Measurements from ENCODE around the gene KDM5C.
A peak's percentile ranks its signal among the peaks of the same experiment; 100 is the strongest.

The KDM5C gene

DNA sequence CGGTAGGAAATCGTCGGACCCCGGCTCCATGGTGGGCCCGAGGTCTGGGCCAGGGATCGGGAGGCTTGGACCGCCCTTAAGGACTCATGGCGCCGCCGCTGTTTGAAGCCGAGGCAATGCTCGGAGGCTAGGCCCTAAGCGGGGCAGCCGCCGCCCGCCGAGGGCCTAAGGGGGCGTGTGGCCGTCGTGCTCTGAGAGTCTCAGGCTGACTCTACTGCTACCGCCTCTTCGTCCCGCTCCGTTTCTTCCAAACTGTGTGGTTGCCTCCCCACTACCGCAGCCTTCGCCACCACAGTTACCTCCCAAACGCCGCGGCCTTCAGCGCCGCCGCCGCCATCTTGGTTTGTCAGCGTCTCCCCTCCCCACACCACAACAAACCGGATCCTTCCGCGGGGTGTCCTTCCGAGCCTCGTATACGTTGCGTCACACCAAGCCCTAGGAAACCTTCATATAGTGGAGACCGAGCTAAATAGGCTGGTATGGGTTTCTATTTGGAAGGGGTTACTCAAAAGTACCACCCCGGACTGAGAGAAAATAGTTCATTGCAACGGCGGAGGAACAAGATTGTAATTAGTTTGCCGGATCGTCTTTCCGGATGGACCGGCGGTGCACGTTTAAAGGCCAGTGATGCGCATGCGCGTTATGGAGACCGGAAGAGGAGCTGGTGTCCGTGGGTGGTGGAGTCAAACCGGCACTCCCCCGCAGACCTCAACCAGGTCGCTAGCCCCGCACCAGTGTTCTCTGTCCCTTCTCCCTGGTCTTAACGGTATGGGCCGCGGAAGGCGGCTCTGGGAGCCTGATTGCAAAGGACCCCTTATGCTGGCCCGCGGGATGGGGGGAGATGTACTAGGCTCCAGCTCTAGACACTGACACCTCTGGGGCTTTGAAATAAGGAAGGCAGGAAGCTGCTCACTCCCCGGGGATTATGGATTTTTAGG is at the start of gene KDM5C:
Gene KDM5C (minus strand): TSS at position 348 of the 938 bp plus-strand sequence. CDS start 318 bp downstream, at position 30.
- DNase-seq (ENCODE audit: low read depth in 2 of 3, low spot score in 2 of 3): peak; percentile 55 to 88 (median 77)

DNA sequence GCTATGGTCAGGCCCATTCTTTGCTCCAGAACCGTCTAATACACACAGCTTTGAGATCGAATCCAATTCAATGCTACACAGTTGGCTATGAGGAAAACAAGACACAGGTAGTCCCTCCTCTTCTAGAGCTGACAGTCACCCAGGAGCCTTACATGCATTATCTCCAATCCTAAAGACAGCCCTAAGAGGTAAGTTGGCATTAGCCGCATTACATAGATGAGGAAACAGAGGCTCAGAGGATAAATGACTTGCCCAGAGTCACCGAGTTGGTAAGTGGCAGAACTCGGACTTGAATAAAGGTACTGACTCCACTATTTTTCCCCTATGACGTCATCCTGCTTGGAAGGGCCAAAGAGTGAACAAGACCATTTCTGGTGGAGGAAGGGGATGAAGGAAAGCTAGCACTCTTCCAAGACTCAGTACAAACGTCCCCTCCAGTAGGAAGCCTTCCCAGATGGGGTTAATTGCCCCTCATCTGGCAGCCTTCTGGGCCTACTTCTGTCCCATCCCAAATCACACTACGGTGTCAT is 47.9 kb upstream of the KDM5C start:
- no peak for DNase-seq (ENCODE audit: low read depth in 2 of 3, low spot score in 2 of 3)

DNA sequence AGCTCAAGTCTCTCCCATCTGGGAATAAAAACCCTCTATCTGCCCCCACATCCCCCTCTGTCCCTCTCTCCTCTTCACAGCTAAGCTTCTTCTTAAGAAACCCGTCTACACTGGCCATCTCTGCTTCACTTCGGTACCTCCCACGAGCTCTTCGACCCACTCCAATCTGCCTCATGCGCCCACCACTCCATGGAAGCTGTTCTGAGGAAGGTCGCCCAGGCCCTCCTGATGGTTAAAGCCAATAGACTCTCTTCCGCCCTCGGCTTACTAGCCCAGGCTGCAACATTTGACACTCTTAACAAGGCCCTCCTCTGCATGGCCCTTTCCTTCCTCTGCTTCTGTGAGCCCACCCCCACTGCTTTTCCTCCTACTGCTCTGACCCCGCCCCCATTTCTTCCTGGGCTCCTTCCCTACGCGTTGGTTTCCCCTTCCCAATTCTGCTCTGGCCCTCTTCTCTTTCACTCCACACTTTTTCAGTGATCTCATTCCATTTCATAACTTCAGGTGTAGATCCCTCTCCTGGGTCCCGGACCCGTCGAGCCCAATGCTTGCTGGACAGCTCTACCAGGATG is 44.6 kb upstream of the KDM5C start:
- no peak for DNase-seq (ENCODE audit: low read depth in 2 of 3, low spot score in 2 of 3)

DNA sequence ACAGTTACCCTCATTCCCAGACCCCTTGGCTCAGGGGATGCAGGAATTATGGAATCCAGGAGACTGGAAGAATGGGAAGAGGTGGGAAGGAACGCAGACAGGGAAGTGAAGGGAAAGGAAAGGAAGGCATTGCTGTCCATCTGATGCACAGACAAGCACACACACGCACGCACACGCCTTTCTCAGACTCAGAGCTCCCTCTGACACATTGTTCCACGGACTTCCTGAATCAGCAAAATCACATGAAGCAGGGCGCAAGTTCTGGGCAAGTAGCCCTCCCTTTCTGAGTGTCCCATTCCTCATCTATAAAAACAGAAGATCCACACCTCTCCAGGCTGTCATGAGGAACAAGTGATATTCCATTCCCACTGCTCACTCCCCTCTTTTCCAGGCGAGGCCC is 43.2 kb upstream of the KDM5C start:
- DNase-seq (ENCODE audit: low read depth in 2 of 3, low spot score in 2 of 3): no peak

DNA sequence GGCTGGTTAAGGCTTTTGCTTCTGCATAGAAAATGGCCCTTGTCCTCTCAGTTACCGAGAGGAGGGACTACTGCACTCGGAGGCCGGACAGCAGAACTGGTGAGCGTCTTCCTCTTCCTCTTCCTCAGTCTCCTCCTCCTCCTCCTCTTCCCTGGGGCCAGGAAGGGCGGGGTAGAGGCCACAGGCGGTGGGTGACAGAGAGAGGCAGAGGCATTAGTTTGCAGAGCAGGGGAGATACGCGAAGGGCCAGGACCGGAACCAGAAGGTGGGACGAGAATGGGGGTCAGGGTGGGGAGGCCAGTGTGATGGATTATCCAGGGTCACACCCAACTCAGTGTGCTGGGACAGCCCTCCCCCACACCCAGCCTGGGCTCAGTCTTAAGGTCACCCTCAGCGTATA is 41.9 kb upstream of the KDM5C start:
- DNase-seq (ENCODE audit: low read depth in 2 of 3, low spot score in 2 of 3): no peak

DNA sequence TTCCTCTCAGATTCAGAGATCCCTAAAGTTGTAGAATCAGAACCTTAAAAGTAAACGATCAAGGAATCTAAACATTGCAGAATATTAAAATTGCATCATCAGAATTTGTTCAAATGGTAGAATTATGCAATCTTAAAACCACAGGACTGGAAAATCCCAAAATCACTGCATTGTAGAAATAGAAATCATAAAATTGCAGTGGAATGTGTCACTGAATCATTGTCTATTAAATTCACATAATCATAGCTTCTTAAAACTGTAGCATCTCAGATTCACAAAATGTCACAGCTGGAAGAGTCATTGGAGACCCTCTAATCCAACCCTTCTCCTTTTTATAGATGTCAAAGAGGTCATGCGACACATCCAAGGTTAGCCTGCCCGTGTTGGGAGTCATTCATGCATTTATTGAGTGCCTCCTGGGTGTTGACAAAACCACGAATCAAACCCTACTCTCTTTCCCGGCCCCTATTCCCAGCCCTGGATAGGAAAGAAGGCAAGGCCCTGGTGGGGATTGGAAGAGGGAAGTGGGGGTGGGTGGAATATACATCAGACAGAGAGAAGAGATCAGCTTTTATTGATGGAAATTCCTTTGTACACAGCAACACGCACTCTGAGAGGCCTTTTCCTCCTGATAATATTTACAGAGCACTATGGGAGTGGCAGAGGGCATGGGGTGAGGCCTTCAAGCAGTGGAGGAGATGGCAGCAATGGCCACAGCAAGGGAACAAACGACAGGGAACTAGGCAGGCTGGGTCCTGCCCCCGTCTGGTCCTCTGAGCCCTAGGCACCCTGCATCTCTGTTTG is 41.0 kb upstream of the KDM5C start:
- DNase-seq (ENCODE audit: low read depth in 2 of 3, low spot score in 2 of 3): no peak

DNA sequence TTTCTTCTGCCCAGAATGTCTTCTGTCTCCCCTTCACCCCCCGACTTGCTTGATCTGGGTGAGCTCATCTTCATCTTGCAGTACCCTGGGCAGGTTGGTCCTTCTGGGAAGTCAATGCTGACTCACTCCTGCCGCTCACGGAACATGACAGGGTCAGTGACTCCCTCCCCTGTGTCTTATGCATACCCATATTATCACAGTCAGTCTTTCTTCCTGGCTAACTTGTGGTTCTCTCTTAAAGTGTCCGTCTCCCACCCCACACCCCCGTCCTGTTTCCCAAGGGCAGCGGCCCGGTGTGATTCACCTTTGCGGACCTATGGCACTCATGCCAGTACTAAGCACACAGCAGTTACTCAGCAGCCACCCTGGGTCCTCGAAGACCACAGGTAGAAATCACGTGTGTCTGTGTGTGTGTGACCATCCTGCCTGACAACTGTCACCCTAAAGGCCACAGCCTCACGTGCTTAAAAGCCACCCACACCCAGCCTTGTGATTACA is 38.6 kb upstream of the KDM5C start:
- DNase-seq (ENCODE audit: low read depth in 2 of 3, low spot score in 2 of 3): peak in 1 of 3 experiments; percentile 47

DNA sequence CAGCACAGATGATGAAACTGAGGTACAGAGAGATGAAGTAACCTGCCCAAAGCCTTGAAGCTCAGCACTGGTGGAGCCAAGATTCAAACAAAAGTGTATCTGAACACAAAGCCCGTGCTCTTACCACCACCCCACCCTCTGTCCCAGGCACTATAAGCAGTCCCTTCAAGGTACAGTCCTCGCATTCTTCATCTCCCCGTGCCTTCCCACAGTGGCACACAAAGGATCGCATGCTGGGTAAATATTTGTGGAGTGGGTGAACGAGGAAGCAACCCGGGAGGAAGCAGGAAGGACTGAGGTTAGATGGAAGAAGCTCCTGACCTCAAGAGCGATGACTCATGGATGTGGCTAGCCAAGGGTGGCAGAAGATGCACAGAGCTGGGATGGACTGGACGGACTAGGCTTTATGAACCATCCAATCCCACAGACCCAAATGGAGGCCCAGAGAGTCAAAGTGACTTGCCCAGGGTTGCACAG is 37.9 kb upstream of the KDM5C start:
- no peak for DNase-seq (ENCODE audit: low read depth in 2 of 3, low spot score in 2 of 3)

DNA sequence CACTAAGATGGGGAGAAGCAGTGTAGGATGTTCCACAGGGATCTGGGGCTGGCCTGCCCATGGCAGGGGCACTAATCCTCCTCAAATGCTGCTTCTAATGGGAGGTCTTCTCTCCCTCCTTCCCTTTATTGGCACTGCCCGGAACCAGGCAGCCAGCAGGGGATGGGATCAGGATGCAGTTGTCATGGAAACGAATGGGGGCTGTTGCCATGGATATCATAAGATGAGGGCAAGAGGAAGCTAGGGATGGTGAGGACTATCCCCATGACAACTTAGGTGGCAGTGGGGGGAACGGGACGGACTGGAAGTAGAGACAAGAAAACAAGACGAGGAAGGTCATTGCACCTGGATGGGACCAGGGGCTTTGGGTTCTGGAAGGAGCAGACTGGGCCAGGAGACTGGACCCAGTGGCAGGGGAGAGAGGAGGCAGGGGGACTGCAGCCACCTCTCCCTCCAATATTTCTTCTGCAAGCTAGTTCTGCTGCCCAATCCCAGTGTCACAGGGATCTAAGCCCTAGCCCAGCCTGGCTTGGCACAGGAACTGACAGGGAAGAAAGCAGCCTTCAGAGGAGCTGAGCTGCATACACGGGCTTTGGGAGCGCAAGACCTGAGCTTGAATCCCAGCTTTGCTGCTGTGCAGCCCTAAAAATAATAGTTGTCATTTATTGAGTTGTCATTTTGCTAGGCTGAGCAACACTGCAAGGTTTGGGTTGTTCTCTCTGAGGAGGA is 37.3 kb upstream of the KDM5C start:
- DNase-seq (ENCODE audit: low read depth in 2 of 3, low spot score in 2 of 3): no peak

DNA sequence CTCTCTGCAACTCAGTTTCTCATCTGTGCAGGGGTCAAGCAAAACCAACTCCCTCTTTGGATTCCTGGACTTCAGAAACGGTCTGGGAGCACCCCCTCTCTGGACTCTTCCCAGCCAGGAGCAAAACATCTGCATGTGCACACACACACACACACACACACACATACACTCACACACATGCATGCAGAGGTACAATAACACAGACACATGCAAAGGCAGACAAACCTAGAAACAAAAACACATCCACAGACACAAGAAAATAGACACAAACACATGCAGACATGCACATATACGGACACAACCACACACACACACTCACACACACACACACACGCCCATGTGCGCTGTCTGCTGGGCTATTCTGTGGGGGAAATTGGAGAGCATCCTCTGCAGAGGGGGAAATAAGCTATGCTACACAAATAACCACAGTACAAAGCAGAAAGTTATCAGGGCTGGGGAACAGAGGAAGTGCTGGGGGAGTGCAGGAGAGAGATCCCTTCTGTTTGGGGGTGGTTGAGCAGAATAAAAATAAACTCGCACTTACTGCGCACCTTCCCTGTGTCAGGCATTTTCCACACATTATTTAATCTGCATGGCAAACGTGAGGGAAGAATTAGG is 36.5 kb upstream of the KDM5C start:
- no peak for DNase-seq (ENCODE audit: low read depth in 2 of 3, low spot score in 2 of 3)

DNA sequence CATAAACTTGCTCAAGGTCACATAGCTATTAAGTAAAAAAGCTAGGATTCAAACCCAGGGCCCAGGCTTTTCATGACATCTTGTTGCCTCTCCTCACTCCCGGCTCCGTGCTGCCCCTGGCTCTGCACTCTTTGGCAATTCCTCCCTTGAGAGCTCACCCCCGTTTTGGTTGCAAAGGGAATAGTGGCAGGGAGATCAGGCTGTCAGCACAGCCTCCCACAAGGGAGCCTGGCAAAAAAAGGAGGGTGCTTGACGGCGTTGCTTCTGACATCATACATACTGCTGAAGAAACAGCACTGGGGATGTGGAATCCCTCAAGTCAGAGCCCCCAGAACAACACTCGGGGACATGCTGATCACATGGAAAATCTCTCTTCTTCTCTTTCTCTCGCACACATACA is 35.8 kb upstream of the KDM5C start:
- no peak for DNase-seq (ENCODE audit: low read depth in 2 of 3, low spot score in 2 of 3)

DNA sequence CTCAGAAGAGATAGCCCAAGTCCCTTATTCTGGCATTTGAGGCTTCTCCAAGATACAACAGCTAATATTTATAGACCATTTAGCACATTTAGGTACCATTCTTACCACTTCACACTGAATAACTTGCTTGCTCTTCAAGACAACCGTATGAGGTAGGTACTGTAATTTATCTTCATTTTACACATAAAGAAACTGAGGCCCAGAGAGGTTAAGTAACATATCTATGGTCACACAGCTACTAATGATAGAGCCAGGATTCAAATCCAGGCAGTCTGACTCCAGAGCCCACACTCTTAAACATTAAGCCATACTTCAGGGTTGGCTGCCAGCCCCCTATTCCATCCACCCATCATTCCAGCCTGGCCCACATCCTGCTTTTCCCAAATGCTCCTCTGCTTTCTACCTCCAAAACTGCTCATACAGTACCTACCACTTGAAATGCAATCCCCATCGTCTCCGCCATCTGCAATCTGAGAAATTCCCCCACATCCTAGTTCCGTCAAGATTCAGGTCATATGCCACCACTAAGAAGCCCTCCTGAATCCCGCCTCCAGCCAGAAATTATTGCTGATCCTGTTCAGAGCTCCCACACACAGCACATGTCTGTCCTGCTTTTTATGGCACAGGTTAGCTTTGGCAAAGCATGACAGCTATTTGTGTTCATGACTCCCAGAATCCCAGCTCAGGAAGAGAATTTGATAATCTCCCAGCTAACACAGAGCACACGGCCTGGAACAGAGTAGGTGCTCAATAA is 32.8 kb upstream of the KDM5C start:
- DNase-seq (ENCODE audit: low read depth in 2 of 3, low spot score in 2 of 3): no peak

DNA sequence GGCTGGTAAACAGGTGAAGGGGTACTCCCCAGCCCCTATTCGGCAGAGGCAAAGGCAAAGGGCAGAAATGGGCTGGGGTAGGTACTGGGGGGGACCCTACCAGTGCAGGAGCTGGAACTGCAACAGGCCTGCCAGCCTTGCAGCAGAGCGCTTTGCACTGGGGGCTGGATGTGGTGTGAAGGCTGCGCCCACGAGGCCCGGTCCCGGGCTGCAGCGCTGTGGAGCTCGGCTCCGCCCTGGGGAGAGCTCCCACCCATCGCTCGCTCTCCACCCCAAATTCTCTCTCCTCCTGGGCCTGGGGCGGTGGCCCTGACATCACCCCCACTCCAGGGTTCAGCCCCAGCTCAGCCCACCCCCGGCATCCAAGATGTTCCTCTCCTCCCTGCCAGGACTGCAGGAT is 32.2 kb upstream of the KDM5C start:
- no peak for DNase-seq (ENCODE audit: low read depth in 2 of 3, low spot score in 2 of 3)

DNA sequence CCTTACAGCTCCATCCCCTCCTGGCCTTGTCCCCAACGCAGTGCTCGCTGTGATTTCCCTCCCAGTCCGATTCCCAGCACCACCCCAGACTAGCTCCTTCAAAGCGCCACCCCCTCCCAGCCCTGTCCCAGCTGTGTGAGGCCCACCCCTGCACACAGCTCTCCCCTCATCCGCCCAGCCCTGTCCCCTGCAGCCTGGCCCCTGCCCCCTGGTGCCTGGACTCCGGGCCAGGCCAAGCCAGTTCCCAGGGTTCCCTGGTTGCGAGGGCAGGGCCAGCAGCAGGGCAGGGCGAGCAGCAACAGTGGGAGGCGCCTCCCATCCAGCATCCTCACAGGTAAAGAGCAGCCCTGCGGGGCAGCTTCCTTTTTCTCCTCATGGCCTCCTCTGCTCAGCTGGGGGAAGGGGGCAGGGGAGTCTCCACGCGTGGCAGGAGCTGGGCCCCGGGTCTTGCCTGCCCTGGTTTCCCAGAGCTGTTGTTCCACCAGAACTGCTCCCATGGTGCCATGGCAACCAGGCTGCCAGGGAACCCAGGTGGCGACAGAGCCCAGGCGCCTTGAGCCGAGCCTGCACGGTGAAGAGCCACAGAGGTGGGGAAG is 31.5 kb upstream of the KDM5C start:
- no peak for DNase-seq (ENCODE audit: low read depth in 2 of 3, low spot score in 2 of 3)

DNA sequence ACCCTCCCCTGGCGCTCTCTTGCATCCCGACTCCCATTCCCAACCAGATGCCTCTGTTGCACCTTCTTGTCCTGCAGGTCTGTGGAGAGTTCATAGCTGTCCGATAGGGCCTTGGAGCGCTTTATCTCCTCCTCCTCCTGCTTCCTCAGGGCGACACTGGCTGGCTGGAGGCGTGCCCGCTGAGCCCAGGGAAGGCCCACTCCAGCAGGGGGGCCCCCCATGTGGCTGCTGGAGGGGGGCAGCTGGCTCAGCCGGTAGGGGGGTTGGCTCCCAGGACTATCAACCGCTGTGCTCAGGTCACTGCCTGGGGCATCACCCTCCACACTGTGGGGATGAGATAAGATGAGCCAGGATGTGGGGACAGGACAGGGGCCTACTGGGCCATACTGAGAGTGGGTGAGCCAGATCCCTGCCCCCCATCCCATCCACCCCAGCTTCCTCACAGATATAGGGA is 30.8 kb upstream of the KDM5C start:
- no peak for DNase-seq (ENCODE audit: low read depth in 2 of 3, low spot score in 2 of 3)

DNA sequence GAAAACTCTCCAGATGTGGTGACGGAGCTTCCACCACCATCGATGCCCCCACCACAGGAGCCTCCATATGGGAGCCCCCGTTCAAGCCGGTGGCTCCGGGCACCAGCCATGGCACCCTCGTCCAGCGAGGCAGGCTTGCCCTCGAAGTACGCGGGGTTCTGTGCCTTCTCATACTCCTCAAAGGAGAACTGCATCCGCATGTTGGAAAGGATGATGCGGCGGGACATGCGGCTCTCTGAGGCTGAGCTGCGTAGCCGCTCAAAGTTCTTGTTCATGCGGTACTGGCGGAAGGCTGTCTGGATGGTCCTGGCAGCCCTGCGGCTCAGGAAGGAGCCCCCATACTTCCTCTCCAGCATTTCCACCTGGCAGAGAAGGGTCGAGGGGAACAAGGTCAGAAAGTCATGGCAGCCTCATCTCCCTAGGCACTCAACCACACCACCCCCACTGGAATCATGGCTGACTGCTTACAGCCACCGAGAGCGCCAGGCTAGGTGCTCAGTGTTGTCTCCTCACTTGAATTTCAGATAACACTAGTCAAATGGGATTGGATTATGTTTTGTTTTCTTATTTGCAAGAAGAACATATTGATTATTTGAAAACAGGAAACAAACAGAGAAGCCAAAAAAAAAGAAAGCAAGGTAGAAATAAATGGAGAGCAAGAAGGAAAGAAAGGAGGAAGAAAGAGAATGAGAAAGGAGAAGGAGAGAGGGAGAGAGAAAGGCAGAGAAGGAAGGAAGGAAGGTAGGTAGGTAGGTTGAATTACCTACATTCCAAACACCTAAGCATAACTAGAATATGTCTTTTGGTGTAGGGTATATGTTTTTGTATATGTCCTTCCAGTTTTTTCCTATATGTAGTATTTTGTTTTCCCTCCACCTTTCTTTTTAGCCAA is 29.8 kb upstream of the KDM5C start:
- DNase-seq (ENCODE audit: low read depth in 2 of 3, low spot score in 2 of 3): no peak

DNA sequence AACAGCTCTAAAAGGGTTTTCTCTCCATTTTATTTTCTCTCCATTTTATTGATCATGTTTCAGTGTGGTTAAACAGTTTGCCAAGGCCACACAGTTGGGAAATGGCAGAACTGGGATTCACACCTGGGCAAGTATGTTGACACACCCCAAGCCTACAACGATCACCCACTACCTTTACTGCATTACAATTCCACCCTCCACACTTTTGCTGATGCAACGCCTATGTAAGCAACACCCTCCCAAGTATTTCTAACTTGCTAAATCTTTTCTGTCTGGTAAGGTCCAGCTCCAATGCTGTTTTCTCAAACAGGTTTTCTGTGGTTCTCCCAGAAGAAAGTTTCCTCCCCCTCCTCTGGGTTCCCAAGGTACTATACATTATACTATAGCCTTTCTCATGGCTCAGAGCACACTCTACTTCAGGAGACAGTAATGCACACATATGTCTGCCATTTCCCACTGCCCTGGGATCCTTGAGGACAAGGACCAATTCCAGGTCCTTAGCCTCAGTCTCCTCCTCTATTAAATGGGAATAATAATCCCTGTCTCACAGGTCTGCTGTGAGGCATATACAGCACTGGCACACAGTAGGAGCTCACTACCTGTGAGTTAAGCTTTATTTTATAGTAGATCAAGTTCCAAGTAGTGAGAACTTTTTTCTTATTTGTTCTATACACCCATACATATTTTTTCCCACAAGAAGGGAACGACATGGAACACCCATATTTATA is 28.4 kb upstream of the KDM5C start:
- DNase-seq (ENCODE audit: low read depth in 2 of 3, low spot score in 2 of 3): no peak
